GM18868 (cell line): ENCODE results near the gene RYR2.
"Not testable (repeated sequence)": the region's sequence is repeated elsewhere in the genome, so short reads cannot be mapped to it uniquely, and the experiment has no call there.

ENCODE experiments used
- ATAC-seq: cut with Tn5 transposase; IDR thresholded peaks from one replicate; pipeline ENCODE4 v1.9.1; 2021; ENCODE audit warnings: mild to moderate bottlenecking, moderate library complexity; ENCODE audit not compliant: unreplicated experiment

The RYR2 gene

DNA sequence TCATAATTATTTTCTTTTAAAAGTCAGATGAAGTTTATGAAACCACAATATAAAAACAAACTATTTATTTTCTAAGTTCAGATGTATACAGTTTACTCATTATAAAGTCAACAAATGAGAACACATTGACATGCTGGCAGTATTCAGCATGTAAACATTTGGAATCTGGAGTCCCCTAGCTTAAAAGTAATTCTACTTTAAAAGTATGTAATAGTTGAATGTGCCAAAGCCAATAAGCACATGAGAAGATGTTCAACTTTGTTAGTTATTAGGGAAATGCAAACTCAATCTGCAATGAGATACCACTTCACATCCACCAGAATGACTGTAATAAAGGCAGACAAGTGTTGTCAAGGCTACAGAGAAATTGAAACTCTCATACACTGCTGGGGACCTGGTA is 96.6 kb downstream of the RYR2 start:
- ATAC-seq, result no peak

DNA sequence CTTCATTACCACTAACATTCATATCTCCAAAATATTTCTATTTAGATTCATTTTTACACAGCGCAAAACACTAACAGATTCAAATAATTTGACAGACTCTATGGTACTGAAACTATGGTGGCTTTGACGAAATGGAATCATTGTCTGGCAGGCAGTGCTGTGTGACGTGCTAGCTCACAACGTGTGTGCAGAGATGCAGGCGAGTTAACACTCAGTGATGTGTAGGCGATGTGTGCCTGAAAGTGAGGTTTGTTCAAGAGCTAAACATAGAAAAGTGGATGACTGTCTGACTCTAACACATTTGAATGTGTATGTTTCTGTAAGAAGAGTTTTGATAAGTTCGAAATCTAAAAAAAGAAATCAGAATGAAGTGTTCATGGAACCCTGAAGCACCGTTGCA is 97.7 kb downstream of the RYR2 start:
- ATAC-seq, result no peak

DNA sequence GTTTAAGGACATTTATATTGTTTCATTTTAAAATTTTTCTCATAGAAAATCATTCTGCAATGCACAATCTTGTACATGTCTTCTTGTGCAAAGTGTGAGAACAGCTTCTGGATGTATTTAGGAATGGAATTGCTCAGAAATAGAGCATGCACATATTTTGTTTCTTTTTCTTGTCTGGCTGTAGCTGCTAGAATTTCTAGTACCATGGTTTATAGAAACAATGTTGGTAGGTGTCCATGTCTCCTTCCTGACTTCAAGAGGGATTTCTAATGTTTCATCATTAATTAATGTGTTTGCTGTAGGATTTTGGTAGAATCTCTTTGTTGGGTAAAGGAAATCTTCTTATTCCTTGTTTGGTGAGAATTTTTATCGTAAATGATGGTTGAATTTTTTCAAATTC is 99.0 kb downstream of the RYR2 start:
- ATAC-seq, result no peak

DNA sequence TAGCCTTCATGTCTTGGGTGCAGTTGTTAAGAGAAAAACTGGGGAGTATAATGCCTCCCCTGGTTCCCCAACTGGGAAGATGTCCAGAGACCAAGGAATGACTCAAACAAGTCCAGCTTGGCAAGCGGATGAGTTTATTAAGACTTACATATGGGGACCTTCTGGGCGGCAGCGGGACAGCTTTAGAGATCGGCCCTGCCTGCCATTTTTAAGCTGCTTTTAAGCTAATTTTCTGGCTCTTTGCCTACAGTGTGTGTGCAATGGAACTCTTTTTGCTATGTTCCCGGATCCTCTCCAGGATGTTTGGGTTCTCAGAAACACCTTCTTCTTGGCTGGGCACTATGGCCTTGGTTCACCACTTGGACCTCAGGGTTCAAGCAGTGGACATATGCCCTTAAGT is 99.5 kb downstream of the RYR2 start:
- ATAC-seq, result no peak

GRCh38 chr1:237145379-237146135 is 103.6 kb downstream of the RYR2 start:
- no peak for ATAC-seq

DNA sequence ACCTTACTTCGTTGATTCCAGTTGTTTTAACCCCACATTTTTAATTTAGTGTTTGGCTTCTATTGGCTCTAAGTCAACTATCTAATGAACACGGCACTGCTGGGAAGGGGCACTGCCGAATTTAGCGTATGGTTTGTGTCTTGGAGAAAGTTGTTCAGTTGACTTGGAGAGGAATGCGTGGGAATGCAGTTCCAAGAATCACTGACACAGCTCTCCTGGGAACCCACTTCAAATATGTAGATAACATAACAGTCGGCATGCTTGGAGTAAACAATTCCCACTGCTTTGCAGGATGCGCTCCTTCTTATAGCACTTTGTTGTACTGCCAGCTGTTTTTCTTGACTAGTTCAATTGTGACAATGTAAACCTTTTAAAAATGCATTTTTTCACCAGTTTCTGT is 104.3 kb downstream of the RYR2 start:
- no peak for ATAC-seq

GRCh38 chr1:237149857-237150256 is 107.9 kb downstream of the RYR2 start:
- no peak for ATAC-seq

- ATAC-seq, result not testable (repeated sequence)
Observed at GRCh38 chr1:237151979-237152378, 110.0 kb downstream of the RYR2 start.

DNA sequence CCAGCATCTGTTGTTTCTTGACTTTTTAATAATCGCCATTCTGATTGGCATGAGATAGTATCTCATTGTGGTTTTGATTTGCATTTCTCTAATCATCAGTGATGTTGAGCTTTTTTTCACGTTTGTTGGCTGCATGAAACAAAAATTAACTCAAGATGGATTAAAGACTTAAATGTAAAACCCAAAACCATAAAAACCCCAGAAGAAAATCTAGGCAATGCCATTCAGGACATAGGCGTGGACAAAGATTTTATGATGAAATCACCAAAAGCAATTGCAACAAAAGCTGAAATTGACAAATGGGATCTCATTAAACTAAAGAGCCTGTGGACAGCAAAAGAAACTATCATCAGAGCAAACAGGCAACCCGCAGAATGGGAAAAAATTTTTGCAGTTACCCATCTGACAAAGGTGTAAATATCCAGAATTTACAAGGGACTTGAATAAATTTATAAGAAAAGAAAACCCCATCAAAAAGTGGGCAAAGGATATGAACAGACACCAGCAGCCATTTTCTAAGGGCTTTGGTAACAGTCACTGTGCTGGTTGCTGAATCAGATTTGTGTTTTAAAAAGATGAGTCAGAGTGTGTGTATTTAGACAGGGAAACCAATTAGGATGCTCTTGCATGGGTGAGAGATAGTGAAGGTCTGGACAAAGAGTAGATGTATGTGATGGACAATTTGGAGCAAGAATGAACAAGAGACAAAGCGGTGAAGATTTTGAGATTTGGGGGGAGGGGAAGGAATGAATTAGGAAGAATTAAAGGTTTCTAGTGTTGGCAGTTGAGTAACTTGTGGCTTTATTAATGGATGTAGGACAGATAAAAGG is 110.7 kb downstream of the RYR2 start:
- no peak for ATAC-seq

- no peak for ATAC-seq
Observed at GRCh38 chr1:237154157-237154556, 112.2 kb downstream of the RYR2 start.

DNA sequence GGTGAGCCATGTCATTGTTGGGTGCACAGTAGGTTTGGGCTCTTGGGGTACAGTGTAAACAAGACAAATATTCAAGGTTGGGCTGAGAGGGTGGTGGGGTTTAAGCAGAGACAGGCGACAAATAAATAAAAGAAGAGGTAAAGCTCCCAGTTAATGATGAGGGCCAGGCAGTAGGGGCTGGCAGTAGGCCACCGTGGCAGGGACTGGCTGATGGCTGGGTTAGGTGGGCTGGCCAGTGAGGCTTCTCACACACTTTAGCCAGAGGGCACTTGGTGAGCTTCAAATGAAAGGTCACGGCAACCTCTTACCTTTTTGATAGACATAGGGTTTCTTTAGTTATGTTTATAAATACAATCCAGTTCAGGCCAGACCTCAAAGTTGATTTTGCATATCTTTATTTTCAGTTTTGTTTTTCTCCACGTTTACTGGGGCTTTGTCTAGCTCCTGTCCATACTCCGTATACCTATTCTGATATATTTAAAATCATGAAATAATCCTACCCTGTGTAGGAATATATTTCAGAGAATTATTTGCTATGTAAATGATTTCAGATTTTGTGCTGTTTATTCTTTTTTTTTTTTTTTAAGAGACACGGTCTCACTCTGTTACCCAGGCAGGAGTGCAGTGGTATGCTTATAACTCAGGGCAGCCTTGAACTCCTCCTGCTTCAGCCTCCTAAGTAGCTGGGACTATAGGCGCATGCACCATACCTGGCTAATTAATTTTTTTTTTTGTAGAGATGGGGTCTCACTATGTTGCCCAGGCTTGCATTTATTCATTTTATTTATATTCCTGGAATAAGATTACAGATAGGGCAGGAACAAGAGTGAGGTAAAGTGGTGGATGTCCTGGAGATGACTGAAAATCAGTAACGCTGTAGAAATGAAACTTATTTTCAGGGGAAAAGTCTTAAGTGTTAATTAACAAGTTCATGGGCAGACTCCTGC is 122.7 kb downstream of the RYR2 start:
- ATAC-seq, result no peak

DNA sequence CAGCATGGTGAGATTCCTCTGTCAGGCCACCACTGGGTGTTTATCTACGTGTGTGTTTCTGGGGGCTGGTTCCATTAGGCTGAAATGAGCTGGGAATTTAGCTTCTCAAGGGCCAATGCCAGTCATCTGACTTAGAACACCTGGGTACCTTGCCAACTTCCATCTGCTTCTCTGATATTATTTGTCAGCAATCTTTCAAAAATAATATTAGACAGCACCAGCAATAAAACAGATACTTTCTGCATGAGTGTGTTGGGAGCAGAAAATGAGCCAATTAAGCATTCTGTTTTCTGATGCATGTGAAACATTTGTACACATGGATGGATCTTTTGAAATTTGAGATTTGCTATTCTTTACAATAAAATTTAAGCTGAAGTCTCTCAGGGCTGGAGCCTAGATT is 124.1 kb downstream of the RYR2 start:
- ATAC-seq, result no peak

DNA sequence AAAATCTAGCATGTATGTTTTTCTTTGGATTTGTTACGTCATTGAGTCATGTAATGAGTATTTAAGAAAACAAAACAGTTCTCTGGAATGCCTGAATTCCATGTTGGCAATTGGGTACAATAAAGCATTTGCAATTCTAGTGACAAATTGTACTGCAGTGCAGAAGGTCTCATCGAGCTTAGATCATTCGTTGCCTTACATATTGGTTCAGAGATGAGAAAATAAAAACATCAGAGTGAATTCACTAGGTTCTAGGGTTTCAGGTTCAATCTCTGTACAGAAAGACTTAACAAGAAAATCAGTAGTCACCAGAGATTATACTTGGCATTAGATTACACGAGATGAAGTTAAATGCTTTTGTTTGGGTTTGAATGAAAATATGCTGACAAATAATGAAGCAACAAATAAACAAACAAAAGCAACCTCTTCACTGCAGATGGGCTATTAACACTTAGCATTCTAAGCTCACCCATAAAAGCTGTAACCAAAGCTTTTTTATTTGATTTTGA is 124.7 kb downstream of the RYR2 start:
- no peak for ATAC-seq

- no peak for ATAC-seq
Observed at GRCh38 chr1:237170149-237170548, 128.2 kb downstream of the RYR2 start.

GRCh38 chr1:237171454-237172117 is 129.6 kb downstream of the RYR2 start:
- ATAC-seq, result no peak

DNA sequence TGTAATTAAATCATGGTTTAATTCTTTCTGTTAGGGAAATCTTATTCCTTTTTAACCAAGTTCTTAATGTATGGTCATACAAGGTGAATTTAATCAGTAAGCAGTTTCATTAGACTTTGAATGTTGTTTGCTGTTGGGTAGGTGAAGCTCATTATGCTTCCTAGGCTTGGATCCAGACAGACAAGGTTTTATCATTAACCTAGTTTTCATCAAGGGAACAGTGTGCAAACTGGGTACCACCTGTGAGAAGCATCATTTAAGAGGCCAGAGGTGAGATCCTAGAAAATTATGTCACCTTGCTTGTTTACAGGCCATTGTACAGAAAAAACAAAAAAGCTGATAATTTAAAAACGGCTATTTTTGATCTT is 130.1 kb downstream of the RYR2 start:
- no peak for ATAC-seq

- ATAC-seq, result no peak
Observed at GRCh38 chr1:237179503-237179902, 137.5 kb downstream of the RYR2 start.

GRCh38 chr1:237180256-237180655 is 138.3 kb downstream of the RYR2 start:
- ATAC-seq, result no peak

GRCh38 chr1:237181743-237182317 is 139.8 kb downstream of the RYR2 start:
- ATAC-seq, result no peak

DNA sequence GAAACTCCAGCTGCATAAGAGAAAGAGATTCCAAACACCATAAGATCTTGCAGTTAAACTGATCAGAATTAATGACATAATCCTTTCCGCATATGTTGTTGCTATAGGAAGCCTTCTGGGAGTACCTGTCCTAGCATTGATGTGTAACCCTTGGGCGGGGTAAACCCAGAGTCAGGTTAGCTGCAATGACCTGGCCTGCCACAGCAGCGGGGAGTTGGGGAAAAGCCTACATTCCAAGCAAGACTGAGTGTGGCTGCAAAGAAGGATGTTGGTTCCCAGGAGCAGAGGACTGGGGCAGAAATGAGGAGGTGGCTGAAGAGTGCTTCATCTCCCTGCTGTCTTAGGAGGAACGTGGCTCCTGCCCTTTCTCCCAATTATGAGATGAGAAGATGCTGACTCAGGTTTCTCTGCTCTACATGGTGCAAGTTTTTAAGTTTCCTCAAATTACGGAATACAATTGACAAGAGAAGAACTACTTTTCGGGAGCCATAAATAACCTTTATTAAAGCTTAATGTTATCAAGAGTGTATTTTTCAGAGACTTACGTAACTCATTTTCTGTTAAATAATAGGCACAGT is 142.1 kb downstream of the RYR2 start:
- ATAC-seq, result no peak
